GM23338 (cell line): ENCODE measurements around the gene MGAT5.

Experiments
- CREB1 ChIP-seq: fragments of 250-450 bp; sonication (Bioruptor Pico); IDR thresholded peaks from 2 replicates; pipeline ENCODE4 v1.5.0; 2020; ENCODE audit warnings: low read depth, mild to moderate bottlenecking, moderate library complexity
- EZH2 ChIP-seq: fragments of 200-600 bp; sonication (generic); IDR thresholded peaks from one replicate; pipeline ENCODE4 v1.8.0; 2017; ENCODE audit warnings: antibody characterized with exemption, mild to moderate bottlenecking, low read depth; ENCODE audit not compliant: unreplicated experiment
- EZH2phosphoT487 ChIP-seq: fragments of 200-600 bp; sonication (generic); IDR thresholded peaks from one replicate; pipeline ENCODE4 v1.8.1; 2018; ENCODE audit warnings: antibody characterized with exemption; ENCODE audit not compliant: unreplicated experiment
- JUNB ChIP-seq: IDR thresholded peaks from one replicate; pipeline ENCODE4 v1.6.1; 2016; ENCODE audit warnings: antibody characterized with exemption; ENCODE audit not compliant: unreplicated experiment
- NANOG ChIP-seq: IDR thresholded peaks from 2 replicates; pipeline ENCODE4 v1.6.1; 2016; ENCODE audit warnings: antibody characterized with exemption, borderline replicate concordance
- POLR2AphosphoS5 ChIP-seq: IDR thresholded peaks from 2 replicates; pipeline ENCODE4 v1.6.1; 2016; ENCODE audit warnings: antibody characterized with exemption, low read depth
- STAT1 ChIP-seq: IDR thresholded peaks from one replicate; pipeline ENCODE4 v1.6.1; 2016; ENCODE audit warnings: antibody characterized with exemption; ENCODE audit not compliant: unreplicated experiment
- ZNF114 ChIP-seq: fragments of 250-450 bp; sonication (Bioruptor Pico); IDR thresholded peaks from 2 replicates; pipeline ENCODE4 v1.5.0; 2020; ENCODE audit warnings: mild to moderate bottlenecking, moderate library complexity
- ZNF331 ChIP-seq: fragments of 250-450 bp; sonication (Bioruptor Pico); IDR thresholded peaks from 2 replicates; pipeline ENCODE4 v1.5.0; 2020; ENCODE audit warnings: low read depth, mild to moderate bottlenecking, moderate library complexity
- TF ChIP-seq, protein P1 (sequence below), 2 experiments: fragments of 200-600 bp in 1 of 2; sonication (generic) in 1 of 2; conservative IDR thresholded peaks; 2 replicates each; pipeline versions ENCODE4 v1.5.1 to v1.6.1; 2016 to 2017; ENCODE audit warnings: antibody characterized with exemption in 2 of 2, low read depth in 2 of 2, mild to moderate bottlenecking in 2 of 2, moderate library complexity in 1 of 2
- TF ChIP-seq, protein P2 (sequence below): IDR thresholded peaks from one replicate; pipeline ENCODE4 v1.6.1; 2018; ENCODE audit warnings: antibody characterized with exemption; ENCODE audit not compliant: unreplicated experiment
- TF ChIP-seq, protein P3 (sequence below): IDR thresholded peaks from 2 replicates; pipeline ENCODE4 v1.6.1; 2016; ENCODE audit warnings: antibody characterized with exemption
- TF ChIP-seq, protein P4 (sequence below): fragments of 250-450 bp; sonication (Bioruptor Pico); IDR thresholded peaks from 2 replicates; pipeline ENCODE4 v1.5.0; 2020; ENCODE audit warnings: mild to moderate bottlenecking, moderate library complexity

DNA sequence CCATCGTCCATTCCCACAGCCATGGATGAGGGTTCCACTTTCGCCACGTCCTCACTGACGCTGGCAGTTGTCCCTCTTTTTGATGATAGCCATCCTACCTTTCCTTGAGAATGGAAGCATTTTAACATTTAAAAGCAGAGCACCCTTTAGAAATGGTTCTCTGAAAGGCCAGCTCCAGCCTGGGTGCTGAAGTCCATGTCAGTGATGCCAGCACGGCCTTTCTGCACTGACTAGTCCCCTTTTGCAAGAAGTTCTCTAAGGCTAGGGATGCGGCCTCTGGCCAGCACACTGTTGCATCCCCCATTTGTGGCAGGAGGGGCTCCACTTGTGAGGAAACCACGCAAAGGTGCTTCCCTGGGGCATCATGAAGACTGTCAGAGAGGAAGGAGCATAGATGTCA lies 203.5 kb downstream of the MGAT5 start:
- TF ChIP-seq, protein P1, sequence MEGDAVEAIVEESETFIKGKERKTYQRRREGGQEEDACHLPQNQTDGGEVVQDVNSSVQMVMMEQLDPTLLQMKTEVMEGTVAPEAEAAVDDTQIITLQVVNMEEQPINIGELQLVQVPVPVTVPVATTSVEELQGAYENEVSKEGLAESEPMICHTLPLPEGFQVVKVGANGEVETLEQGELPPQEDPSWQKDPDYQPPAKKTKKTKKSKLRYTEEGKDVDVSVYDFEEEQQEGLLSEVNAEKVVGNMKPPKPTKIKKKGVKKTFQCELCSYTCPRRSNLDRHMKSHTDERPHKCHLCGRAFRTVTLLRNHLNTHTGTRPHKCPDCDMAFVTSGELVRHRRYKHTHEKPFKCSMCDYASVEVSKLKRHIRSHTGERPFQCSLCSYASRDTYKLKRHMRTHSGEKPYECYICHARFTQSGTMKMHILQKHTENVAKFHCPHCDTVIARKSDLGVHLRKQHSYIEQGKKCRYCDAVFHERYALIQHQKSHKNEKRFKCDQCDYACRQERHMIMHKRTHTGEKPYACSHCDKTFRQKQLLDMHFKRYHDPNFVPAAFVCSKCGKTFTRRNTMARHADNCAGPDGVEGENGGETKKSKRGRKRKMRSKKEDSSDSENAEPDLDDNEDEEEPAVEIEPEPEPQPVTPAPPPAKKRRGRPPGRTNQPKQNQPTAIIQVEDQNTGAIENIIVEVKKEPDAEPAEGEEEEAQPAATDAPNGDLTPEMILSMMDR (conservative IDR thresholded peaks at IDR 0.05; ENCODE audit: low read depth in 2 of 2): no peak
- TF ChIP-seq EZH2 (no peak), JUNB (no peak), POLR2AphosphoS5 (no peak), STAT1 (no peak), EZH2phosphoT487 (no peak), CREB1 (CRISPR knock-in tag) (no peak), ZNF114 (no peak), NANOG (no peak), ZNF331 (CRISPR knock-in tag) (no peak)
- TF ChIP-seq, protein P2, sequence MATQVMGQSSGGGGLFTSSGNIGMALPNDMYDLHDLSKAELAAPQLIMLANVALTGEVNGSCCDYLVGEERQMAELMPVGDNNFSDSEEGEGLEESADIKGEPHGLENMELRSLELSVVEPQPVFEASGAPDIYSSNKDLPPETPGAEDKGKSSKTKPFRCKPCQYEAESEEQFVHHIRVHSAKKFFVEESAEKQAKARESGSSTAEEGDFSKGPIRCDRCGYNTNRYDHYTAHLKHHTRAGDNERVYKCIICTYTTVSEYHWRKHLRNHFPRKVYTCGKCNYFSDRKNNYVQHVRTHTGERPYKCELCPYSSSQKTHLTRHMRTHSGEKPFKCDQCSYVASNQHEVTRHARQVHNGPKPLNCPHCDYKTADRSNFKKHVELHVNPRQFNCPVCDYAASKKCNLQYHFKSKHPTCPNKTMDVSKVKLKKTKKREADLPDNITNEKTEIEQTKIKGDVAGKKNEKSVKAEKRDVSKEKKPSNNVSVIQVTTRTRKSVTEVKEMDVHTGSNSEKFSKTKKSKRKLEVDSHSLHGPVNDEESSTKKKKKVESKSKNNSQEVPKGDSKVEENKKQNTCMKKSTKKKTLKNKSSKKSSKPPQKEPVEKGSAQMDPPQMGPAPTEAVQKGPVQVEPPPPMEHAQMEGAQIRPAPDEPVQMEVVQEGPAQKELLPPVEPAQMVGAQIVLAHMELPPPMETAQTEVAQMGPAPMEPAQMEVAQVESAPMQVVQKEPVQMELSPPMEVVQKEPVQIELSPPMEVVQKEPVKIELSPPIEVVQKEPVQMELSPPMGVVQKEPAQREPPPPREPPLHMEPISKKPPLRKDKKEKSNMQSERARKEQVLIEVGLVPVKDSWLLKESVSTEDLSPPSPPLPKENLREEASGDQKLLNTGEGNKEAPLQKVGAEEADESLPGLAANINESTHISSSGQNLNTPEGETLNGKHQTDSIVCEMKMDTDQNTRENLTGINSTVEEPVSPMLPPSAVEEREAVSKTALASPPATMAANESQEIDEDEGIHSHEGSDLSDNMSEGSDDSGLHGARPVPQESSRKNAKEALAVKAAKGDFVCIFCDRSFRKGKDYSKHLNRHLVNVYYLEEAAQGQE: no peak
- TF ChIP-seq, protein P3, sequence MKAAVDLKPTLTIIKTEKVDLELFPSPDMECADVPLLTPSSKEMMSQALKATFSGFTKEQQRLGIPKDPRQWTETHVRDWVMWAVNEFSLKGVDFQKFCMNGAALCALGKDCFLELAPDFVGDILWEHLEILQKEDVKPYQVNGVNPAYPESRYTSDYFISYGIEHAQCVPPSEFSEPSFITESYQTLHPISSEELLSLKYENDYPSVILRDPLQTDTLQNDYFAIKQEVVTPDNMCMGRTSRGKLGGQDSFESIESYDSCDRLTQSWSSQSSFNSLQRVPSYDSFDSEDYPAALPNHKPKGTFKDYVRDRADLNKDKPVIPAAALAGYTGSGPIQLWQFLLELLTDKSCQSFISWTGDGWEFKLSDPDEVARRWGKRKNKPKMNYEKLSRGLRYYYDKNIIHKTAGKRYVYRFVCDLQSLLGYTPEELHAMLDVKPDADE: no peak
- TF ChIP-seq, protein P4, sequence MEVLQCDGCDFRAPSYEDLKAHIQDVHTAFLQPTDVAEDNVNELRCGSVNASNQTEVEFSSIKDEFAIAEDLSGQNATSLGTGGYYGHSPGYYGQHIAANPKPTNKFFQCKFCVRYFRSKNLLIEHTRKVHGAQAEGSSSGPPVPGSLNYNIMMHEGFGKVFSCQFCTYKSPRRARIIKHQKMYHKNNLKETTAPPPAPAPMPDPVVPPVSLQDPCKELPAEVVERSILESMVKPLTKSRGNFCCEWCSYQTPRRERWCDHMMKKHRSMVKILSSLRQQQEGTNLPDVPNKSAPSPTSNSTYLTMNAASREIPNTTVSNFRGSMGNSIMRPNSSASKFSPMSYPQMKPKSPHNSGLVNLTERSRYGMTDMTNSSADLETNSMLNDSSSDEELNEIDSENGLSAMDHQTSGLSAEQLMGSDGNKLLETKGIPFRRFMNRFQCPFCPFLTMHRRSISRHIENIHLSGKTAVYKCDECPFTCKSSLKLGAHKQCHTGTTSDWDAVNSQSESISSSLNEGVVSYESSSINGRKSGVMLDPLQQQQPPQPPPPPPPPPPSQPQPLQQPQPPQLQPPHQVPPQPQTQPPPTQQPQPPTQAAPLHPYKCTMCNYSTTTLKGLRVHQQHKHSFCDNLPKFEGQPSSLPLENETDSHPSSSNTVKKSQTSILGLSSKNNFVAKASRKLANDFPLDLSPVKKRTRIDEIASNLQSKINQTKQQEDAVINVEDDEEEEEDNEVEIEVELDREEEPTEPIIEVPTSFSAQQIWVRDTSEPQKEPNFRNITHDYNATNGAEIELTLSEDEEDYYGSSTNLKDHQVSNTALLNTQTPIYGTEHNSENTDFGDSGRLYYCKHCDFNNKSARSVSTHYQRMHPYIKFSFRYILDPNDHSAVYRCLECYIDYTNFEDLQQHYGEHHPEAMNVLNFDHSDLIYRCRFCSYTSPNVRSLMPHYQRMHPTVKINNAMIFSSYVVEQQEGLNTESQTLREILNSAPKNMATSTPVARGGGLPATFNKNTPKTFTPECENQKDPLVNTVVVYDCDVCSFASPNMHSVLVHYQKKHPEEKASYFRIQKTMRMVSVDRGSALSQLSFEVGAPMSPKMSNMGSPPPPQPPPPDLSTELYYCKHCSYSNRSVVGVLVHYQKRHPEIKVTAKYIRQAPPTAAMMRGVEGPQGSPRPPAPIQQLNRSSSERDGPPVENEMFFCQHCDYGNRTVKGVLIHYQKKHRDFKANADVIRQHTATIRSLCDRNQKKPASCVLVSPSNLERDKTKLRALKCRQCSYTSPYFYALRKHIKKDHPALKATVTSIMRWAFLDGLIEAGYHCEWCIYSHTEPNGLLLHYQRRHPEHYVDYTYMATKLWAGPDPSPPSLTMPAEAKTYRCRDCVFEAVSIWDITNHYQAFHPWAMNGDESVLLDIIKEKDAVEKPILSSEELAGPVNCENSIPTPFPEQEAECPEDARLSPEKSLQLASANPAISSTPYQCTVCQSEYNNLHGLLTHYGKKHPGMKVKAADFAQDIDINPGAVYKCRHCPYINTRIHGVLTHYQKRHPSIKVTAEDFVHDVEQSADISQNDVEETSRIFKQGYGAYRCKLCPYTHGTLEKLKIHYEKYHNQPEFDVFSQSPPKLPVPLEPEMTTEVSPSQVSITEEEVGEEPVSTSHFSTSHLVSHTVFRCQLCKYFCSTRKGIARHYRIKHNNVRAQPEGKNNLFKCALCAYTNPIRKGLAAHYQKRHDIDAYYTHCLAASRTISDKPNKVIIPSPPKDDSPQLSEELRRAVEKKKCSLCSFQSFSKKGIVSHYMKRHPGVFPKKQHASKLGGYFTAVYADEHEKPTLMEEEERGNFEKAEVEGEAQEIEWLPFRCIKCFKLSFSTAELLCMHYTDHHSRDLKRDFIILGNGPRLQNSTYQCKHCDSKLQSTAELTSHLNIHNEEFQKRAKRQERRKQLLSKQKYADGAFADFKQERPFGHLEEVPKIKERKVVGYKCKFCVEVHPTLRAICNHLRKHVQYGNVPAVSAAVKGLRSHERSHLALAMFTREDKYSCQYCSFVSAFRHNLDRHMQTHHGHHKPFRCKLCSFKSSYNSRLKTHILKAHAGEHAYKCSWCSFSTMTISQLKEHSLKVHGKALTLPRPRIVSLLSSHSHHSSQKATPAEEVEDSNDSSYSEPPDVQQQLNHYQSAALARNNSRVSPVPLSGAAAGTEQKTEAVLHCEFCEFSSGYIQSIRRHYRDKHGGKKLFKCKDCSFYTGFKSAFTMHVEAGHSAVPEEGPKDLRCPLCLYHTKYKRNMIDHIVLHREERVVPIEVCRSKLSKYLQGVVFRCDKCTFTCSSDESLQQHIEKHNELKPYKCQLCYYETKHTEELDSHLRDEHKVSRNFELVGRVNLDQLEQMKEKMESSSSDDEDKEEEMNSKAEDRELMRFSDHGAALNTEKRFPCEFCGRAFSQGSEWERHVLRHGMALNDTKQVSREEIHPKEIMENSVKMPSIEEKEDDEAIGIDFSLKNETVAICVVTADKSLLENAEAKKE: no peak
